NB4 (cell line): ENCODE results near the gene KCTD1.

Source experiments
- DNase-seq: peaks from one replicate; pipeline ENCODE4 v3.0.0; 2010; ENCODE audit warnings: low read depth
- H3K4me3 ChIP-seq: one replicate; pipeline ENCODE4 v1.5.1; 2011; ENCODE audit warnings: mild to moderate bottlenecking, low read depth, low read length, moderate library complexity
- CTCF ChIP-seq: IDR thresholded peaks from one replicate; pipeline ENCODE4 v1.5.1; 2012; ENCODE audit warnings: low read depth, low read length
- MAX ChIP-seq: IDR thresholded peaks from 2 replicates; pipeline ENCODE4 v1.6.1; 2011; ENCODE audit warnings: low read depth, low read length
- MYC ChIP-seq: IDR thresholded peaks from 2 replicates; pipeline ENCODE4 v1.6.1; 2011; ENCODE audit warnings: low read depth, low read length
- POLR2A ChIP-seq: IDR thresholded peaks from 2 replicates; pipeline ENCODE4 v1.6.1; 2011; ENCODE audit warnings: mild to moderate bottlenecking; ENCODE audit not compliant: insufficient read length; ENCODE audit errors: extremely low read depth

KCTD1 gene

DNA sequence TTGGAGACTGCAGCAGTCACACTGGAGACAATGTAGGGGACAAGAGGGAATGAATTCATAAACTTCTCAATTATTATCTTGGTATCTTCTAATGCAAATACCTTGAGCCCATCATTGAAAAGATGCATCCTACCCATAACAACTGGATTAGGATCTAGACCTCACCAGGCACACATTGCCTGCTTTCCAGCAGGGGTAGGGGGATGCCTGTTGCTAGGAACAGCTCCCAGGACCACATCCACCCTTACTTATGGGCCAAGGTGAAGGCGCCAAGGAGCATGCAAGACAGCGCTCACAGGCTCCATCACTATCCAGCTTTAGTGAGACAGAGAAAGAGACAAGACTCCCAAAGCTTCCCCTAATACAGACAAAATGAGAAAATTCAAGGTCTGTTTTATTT is 24.4 kb downstream of the KCTD1 start:
- no peak overlapping the region for H3K4me3 ChIP-seq
- no peak for DNase-seq
- TF ChIP-seq POLR2A: no peak
- TF ChIP-seq CTCF: no peak
- no peak for TF ChIP-seq MYC
- TF ChIP-seq MAX: no peak

DNA sequence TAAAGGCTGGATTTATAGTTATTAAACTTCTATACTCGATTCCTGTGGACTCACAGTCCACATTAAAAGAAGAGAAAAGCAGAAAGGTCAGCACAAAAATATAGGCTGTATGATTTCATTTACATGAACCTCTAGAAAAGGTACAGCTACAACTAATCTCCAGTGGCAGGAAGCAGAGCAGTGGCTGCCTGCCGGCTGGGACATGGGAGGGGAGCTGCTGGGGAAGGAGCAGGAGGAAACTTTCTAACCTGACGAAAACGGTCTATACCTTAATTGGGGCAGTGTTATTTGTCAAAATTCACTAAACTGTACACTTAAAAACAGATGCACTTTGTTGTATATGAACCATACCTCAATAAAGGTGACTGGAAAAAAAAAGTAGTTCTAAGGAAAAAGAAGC is 26.7 kb downstream of the KCTD1 start:
- no peak overlapping the region for H3K4me3 ChIP-seq
- no peak for DNase-seq
- no peak for TF ChIP-seq MAX
- TF ChIP-seq MYC: no peak
- TF ChIP-seq CTCF: no peak
- no peak for TF ChIP-seq POLR2A

DNA sequence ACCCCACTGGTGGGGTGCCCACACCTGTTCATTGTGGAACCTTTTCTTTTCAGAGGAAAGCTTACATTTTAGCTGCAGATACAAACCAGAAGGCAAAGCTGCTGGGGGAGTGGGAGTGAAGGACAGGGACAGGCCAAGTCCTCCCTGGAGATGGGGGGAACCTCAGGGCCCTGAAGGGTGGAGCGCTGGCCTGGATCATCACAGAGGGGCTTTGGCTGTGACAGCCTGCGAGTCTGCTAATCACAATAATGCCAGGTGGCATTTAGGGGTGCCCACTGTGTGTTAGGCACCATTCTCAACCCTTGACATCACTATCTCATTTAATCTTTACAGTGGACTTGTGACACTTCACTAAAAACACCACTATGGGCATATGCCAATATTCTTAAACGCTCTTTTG is 27.4 kb downstream of the KCTD1 start:
- no peak for TF ChIP-seq CTCF
- no peak for TF ChIP-seq MAX
- TF ChIP-seq MYC: no peak
- H3K4me3 ChIP-seq: no peak overlapping the region
- DNase-seq: no peak

DNA sequence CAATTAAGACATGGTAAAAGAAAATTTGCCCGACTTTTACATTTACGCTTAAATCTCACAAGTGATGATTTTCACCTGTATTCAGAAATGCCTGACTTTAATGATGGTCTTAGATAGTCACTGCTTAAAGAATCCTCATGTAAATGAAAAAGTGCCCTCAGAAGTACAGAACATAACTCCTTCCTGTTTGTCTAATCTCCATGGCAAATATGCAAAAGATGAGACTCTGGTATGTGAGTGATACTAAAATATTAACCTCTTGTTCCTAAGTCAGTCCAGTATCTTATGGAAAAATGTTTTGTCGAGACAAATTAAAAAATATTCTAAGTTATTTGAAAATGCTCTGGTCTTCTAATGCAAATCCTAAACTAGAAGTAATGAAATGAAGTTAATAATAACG is 29.2 kb downstream of the KCTD1 start:
- no peak overlapping the region for H3K4me3 ChIP-seq
- DNase-seq: no peak
- TF ChIP-seq MYC (no peak), POLR2A (no peak), CTCF (no peak), MAX (no peak)

DNA sequence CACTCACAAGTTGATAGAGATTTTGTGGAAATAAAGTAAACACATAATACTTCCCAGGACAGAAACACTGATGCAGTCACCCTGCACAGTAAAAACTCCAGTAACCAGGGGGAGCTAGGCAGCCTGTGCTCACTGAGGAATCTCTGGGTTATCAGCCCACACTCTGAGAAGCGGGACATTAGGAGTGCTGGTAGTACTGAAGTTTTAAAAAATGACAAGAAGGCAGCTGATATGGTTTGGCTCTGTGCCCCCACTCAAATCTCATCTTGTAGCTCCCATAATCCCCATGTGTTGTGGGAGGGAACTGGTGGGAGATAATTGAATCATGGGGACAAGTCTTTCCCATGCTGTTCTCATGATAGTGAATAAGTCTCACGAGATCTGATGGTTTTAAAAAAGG is 31.4 kb downstream of the KCTD1 start:
- DNase-seq: no peak
- no peak overlapping the region for H3K4me3 ChIP-seq
- TF ChIP-seq CTCF (no peak), POLR2A (no peak), MYC (no peak), MAX (no peak)

DNA sequence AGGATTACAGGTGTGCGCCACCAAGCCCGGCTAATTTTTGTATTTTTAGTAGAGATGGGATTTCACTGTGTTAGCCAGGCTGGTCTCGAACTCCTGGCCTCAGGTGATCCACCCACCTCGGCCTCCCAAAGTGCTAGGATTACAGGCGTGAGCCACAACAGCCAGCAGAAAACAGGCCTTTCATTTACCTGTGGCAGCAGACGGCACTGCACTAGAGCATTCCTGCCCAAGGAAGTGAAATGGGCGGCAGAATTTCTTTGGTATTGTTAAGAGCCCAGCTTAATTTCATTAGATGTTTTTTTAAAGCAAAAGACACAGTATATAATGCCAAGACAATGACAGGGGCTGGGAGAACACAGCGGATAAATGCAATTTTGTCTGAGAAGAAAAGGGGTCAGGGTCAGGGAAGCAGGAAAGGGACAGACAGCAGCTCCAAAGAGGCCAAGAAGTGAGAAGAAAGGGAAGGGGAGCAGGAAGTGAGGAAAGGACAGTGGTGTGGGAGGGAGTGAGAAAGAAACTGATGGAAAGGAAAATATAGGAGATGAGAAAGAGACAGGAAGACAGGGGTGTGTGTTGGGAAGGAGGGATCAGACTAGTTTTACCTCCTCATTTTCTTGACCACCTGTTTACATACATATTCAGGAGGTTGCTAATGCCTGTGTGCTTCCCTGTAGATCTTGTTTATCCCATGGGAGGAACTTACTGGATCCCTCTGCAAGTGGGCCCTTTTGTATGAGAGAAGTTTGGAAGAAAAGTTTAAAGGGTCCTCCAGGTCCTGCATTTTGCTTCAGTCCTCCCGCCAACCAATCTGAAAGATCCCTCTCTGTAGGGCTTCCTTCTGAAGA is 32.5 kb downstream of the KCTD1 start:
- H3K4me3 ChIP-seq: no peak overlapping the region
- DNase-seq: no peak
- no peak for TF ChIP-seq CTCF
- TF ChIP-seq POLR2A: no peak
- TF ChIP-seq MYC: no peak
- no peak for TF ChIP-seq MAX
